GM21825 (cell line): ENCODE measurements around the gene SETD6.
"Not testable (repeated sequence)": the region's sequence is repeated elsewhere in the genome, so short reads cannot be mapped to it uniquely, and the experiment has no call there.

Experiments
- ATAC-seq: cut with Tn5 transposase; IDR thresholded peaks from one replicate; pipeline ENCODE4 v1.9.1; 2021; ENCODE audit warnings: mild to moderate bottlenecking, moderate library complexity; ENCODE audit not compliant: unreplicated experiment

Gene SETD6, protein sequence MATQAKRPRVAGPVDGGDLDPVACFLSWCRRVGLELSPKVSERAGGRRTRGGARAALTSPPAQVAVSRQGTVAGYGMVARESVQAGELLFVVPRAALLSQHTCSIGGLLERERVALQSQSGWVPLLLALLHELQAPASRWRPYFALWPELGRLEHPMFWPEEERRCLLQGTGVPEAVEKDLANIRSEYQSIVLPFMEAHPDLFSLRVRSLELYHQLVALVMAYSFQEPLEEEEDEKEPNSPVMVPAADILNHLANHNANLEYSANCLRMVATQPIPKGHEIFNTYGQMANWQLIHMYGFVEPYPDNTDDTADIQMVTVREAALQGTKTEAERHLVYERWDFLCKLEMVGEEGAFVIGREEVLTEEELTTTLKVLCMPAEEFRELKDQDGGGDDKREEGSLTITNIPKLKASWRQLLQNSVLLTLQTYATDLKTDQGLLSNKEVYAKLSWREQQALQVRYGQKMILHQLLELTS

DNA sequence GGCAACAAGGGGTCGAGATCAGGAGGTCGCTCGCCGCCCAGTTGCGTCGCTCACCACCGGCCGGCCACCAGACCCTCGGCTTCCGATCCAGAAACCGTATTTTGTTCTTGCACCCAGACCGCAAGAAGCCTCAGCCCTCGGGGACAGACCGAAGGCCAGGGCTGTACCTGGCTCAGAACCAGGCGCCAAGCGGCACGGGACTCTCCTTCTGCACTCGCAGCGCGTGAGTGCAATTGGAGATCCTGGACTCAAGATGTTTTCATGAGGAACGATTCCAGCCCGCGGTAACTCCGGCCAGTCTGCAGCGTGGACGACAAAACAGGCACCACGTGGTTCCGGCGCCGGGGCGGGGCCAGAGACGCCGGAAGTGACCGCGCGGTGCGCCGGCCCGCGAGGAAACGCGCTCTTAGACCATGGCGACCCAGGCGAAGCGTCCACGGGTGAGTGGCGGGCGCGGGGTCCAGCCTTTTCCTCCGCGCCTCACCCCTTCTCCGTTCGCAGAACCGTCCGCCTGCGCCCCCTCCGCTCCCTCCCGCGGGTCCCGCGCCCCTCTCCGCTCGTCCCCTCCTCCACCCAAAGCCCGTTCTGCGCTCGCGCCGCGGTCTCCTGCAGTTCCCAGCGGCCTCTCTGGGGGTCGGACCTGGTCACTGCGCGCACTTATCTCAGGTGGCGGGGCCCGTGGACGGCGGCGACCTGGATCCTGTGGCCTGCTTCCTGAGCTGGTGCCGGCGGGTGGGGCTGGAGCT lies at the start of gene SETD6:
TSS of gene SETD6 (plus strand) at position 393 of the 746 bp plus-strand sequence. CDS start at position 414, 21 bp downstream.
- ATAC-seq = peak; percentile 67

DNA sequence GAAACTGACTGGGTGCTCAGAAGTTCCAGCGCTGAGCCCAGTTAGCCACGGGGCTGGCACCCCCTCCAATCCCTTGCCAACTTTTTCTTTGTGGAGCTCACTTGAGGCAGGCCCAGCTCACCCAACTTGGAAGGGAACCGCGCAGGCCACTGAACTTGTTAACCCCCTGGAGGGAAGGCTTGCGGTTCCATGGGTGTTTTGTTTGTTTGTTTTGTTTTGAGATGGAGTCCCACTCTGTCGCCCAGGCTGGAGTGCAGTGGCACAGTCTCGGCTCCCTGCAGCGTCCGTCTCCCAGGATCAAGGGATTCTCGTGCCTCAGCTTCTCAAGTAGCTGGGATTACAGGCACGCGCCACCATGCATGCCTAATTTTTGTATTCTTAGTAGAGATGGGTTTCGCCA lies 49.5 kb upstream of the SETD6 start:
- ATAC-seq = no peak

DNA sequence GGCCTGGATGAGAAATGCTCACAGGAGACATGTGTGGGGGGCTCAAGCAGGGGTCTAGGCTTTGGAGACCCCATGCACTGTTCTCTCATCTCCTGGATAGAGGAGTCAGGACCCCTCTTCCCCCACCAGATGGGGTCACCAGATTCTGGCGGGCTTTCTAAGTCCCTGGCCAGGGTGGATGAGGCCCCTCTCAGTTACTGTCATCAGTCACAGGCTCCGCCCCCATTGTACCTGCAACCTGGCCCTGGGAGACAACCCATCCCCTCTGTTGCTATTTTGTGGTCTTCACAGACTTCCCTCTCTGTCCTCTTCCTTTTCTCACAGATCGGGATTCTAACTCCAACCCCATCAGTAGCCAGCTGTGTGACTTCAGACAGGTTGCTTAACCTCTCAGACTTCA lies 48.9 kb upstream of the SETD6 start:
- ATAC-seq = no peak

DNA sequence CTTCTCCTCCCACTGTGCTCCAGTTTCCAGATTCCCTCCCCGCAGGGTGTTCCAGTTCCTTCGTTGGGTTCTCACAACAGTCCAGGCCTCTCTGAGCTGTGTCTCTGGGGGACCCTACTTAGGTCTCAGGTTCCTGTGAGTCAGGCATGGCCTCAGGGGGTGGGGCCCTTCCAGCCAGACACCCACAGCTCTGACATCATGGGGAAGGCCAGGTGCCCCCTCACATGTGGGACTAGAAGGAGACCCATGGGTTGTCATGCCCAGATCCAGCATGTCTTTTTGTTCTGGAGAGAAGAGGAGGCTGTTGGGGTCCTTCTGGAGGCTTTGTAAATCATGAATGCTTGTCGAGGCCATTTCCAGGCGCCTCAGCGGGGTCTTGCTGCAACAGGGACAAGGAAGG lies 47.4 kb upstream of the SETD6 start:
- no peak for ATAC-seq

DNA sequence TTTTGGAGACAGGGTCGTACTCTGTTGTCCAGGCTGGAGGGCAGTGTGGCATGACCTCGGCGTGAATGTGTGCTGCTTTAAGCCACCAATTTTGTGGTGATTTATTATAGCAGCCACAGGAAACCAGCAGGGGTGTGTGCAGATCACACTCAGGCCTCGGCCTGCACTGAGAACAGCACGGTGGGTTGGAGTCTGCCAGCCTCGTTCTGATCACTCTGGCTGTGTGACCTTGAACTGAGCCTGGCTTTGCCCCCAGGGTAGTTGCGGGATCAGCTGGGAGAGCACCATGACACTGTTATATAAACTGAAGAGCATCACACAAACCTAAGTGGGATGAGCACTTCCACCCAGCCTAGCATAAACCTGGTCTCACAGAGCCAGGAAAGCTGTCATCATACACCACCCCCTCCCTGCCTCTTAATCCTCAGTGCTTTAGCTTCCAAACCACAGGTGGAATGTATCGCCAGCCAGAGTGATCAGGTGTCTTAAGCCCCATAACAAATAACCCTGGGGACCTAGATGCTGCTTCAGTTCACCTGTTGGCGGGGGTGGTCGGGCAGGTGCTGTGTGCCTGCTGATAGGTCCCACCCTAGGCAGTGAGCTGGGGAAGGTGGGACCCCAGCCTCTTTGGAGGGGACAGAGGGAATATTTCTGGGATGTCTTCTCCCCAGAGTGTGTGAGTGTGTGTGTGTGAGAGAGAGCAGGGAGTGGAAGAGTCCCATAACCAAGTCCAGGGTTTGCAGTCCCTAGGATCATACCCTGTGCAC lies 43.9 kb upstream of the SETD6 start:
- no peak for ATAC-seq

DNA sequence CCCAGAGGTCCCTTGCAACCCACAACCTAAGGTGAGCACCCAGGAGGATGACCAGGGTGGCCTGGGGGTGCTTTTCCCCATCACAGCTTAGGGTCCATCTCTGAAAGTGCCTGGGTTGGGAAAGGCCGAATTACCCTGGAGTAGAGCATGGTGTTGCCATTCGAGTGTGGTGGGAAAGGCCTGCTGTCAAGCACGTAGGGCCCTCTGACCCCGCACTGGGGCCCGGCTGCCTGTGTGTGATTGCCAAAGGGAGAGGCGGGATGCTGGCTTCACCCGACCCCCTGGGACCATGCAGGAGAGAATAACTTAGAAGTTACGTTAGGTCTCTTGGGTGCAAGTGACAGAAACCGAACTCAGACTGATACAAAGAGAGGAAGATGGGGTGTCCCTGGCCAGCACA lies 43.1 kb upstream of the SETD6 start:
- ATAC-seq = no peak

DNA sequence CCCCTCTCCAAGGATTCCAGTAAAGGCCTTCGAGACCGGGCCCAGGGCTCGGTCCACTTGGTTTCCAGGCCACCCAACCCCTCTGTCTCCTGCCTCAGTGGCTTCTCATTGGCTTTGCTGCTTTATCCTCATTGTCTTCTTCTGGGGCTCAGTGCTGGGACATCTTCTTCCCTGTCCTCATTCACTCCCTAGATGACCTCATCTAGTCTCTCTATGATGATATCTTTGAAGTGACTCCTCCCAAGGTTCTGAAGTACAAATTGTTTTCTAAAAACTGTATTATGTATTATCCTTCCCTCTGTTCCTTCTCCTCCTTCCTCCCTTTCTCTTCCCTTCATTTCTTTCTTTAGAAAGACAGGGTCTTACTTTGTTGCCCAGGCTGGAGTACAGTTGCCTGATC lies 42.5 kb upstream of the SETD6 start:
- no peak for ATAC-seq

DNA sequence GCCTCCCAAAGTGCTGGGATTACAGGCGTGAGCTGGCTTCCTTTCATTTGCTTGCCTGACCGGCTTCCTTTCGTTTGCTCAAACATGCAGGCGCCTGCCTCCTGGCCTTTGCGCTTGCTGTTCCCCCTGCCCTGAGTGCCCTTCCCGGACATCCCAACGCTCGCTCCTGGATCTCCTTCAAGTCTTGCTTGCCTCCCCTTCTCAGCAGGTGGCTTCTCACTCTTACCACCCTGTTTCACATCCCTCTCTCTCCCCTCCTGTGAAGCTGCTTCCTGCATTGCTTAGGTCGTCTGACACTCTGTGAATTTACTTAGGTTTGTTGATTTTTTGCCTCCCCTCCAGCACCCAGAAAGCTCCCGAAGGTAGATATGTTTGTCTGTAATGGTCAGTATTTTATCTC lies 41.0 kb upstream of the SETD6 start:
- no peak for ATAC-seq

DNA sequence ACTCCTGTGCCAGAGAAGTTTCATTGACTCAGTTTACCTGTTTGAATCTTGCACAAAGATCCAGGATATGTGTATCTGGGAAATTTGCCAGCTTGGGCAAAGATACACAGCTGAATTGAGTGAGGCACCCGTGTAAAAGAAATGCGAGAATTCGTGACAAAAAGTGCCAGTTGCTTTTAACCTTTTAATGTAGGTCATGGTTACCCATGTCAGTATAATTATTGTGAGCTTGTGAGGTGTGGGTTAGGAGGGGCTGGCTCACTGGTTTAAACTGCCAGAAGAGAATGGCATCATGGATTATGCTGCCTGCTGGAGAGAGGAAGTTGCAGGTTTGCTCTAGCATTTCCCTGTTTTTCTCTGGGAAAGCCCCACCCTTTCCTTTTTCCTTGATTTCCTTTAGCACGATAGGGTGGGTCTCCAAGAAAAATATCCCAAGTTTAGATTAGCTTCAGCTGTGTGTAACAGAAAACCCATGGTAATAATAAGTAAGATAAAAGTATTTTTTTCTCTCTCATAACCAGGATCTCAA lies 40.2 kb upstream of the SETD6 start:
- ATAC-seq = no peak

DNA sequence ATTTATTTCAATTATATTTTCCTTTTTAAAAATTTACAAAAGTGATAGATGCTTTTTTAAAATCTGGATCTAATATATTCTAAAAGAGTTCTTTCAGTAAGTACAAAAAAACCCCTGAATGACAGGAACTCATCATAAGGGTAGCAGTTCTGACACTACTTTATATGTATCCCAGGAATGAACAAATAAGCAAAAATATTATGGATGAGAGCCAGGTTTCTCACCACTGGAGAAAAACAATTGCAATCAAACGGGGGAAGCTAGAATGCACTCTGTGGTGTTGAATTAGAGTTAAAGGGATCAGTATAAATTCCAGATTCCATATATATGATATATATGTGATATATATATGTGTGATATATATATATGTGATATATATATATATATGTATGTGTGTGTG lies 38.5 kb upstream of the SETD6 start:
- no peak for ATAC-seq

DNA sequence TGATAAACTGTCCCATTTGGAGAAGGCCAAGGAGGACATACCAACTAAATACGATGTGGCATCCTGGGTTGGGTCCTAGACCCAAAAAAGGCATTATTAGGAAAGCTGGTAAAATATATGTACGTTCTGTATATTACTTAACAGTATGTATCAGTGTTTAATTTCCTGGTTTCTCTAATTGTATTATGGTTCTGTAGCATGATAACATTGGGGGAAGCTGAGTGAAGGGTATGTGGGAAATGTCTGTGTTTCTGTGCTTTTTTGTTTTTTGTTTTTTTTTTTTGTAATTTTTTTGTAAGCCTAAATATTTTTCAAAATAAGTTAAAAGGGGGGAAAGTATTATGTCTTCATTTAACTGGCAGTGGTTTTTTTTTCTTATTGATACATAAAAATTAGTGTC lies 36.9 kb upstream of the SETD6 start:
- no peak for ATAC-seq

DNA sequence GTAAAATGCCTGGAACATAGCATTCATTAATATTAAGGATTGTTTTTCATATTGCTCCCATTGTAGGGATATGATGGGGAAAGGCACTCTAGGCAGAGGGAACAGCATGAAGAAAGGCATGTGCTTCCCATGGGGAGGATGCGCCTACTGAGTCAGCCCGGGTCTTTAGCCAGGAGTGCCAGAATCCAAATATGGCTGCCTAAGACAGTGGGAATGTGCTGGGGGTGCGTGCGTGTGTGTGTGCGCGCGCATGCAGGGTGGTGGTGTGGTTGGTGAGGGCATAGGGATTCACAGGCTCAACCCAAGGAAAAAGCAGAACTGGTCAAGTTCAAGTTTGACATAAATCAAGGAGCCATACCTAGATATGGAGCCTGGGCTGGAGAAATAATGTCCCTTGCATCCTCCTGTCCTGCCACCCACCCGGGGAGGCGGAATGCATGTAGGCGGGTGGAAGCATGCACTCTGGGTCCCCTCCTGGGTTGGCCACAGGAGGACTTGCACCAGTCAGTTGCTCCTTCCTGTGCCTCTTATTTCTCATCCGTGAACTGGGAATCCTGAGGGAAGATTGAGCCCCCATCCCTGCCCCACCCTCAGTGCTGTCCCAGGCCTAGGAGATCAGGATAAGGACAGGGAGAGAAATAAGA lies 34.0 kb upstream of the SETD6 start:
- no peak for ATAC-seq

DNA sequence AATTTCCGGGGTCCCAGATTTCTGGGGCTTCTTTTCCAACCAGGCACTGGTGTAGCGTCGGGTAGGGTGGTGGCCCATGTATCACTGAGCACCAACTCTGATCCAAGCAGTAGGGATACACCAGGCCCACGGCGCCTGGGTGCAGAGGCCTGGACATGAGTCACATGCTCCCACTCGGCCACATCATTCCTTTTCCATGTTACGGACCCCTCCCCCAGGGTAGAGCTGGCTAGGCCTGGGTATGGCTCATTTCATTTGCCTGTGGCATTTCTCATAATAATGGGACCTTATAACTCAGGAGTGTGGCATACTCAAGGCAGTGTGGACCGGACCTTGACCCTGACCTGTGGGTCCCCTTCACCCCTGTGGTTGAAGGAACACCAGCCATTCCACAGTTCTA lies 33.4 kb upstream of the SETD6 start:
- ATAC-seq = no peak

DNA sequence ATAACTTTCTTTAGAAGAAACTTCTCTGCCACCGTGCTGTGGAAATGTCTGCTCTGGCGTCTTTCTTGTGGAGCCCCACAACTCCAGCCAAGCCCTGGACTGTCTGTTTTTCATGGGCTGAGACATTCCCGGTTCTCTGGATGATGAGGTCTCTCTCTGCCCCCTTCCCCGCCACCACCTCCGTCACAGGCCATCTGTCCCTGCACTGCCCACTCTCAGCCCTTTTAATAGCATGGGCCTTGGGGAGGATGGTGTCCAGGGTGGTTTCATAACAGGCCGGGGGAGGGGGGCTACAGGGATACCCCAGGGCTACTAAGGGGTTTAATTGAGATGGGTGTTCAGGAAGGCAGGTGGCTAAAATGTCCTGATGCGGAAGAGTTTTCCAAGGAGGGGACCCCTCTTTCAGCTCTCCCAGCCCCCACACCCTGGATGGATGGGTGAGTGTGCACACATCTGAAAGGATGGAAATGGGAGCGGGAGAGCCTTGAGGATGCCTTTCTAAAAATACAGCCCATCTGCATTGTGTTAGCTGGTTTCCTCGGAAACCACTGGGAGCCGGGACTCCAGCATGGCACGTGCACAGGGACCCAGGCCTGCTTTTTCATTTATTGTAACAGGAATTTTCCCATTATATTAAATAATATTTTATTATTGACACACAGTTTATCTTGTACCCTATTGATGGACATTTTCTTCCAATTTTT lies 30.0 kb upstream of the SETD6 start:
- no peak for ATAC-seq

DNA sequence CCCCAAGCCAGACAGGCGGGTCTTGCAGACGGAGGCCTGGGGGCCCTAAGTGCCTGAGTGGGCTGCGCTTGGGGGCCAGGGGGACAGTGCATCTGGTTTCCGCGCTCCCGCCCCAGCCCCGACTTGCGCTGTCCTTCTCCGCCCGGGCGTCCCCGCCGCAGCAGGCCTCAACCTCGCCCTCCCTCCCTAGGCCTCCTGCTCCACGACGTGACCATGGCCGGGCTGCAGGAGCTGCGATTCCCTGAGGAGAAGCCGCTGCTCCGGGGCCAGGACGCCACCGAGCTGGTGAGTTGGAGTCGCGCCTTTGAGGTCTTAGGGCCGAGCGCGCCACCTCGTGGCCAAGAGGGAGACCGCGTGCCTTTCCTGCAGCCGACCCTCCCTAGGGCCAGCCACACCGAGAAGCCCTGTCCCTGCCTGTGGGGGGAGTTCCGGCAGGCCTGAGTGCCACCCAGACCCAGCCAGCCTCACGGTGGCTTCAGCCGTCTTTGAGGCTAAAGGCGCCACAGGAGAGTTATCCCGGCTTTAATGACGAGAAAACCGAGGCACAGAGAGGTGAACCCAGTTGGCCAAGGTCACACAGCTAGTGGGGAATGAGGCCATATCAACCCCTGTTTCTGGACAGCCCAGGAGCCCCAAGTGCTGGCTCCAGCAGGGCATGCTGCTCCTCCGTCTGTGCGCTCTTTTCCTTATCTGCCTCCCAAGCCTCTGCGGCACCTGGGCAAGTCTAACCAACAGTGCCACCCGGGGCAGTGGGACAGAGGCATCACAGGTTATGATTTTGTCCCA lies 27.6 kb upstream of the SETD6 start:
- peak; percentile 78 for ATAC-seq

DNA sequence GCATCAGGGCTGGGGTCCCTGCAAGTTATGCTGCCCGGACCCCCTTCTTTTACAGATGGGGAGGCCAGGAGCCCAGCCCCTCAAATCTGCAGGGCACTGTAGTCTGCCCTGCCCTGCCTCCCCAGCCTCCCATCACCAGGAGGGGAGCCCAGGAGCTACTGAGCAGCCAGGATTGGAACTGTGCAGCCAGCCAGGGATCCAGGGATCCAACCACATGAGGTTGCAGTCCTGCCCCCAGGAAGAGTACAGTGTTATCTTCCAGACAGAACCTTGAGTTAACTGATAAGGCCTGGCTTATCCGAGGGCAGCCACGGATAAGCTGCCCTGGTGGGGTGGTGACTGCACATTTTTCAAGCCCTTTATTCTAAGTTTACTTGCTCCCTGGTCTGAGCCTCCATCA lies 26.8 kb upstream of the SETD6 start:
- no peak for ATAC-seq

DNA sequence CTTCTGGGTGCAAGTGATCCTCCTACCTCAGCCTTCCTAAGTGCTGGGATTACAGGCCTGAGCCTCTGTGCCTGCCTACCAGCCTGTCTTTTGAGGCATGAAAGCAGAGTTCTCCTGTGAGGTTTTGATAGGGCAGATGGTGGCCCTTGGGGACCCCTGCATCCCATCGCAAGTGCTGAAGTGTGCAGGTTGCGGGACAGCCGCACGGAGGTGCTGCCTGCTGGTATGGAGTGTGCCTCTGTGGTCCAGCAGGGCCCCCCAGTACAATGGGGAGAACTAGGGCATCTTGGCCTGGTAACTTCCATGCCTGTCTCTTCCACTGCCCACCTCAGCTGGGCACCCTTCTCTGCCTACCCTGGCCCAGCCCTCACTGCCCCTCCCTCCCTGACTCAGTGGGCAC lies 25.3 kb upstream of the SETD6 start:
- no peak for ATAC-seq

DNA sequence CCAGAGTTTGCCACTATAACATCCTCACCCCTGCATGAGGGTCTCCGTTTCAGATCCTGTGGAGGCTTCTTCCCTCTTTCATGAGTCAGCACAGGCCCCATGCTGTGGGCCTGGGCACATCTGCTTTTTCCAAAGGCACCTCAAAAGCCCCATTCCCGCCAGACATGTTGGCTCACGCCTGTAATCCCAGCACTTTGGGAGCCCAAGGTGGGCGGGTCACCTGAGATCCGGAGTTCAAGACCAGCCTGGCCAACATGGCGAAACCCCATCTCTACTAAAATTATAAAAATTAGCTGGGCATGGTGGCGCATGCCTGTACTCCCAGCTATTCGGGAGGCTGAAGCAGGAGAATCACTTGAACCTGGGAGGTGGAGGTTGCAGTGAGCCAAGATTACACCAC lies 24.8 kb upstream of the SETD6 start:
- ATAC-seq = not testable (repeated sequence)

DNA sequence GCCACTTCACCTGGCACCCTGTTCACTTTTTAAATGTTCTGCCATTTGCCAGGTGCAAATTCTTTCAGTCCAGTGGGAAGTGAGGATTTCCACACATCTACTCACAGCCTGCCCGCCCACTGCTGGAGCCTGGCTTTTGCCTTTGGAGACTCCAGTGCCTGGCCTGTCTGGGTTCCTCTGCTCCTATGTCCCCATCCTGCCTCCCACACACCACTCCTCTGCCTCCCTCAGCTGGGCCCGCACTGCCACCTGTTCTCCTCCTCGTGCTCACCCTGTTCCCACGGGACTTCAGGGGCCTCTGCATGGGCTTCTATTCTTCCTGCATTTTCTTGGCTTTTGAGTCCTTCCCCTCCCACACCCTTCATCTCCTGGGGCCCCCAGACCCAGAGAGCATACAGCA lies 23.3 kb upstream of the SETD6 start:
- ATAC-seq = no peak
